ENCODE measurements around the gene NREP.

- TF ChIP-seq POLR2A (IDR thresholded peaks at IDR 0.05) (no peak), CTCF (IDR thresholded peaks at IDR 0.05) (no peak)
Observed at GRCh38 chr5:111781200-111781599, 24.2 kb upstream of the NREP start.

Measured in testis (tissue), 2 donors.